ENCODE measurements around the gene OR51D1.

The OR51D1 gene

DNA sequence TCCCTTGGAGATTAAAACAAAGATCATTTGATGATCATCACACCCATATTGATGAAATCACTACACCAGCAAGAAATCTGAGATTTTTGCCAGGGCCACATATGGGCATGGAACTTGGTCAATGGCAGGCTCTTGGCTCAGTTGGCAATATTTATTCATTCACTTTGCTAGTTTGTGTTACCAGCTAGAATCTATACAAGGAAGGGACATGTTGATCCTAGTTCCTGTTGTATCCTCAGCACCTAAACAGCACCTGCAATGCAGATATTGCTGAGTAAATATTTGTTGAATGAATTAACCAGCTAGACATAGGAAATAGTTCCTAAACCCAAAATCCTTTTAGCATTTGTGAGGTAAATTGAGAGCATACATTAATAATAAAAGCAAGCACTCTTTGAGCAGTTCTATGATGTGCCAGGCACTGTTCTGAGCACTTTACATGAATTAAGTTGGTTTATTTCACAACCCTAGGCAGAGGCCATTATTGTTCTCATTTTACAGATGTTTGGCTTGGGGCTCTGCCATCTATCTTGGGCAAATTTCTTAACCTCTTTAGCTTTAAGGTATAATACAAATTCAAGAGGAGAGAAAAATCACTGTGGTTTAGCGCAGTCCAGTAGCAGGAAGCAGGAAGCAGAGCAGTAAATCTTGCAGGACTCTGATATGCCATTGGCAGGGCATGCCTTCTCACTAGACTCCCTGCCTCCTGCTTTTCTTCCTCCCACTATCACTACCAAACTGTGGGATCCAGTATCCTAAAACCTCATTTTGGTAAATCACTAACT, 30.9 kb upstream of the OR51D1 start:
- TF ChIP-seq FOXM1 (IDR thresholded peaks at IDR 0.05; ENCODE audit: borderline replicate concordance) (no peak), ARNT (IDR thresholded peaks at IDR 0.05) (no peak), L3MBTL2 (conservative IDR thresholded peaks at IDR 0.05) (no peak), SUZ12 (IDR thresholded peaks at IDR 0.05) (no peak), LEF1 (IDR thresholded peaks at IDR 0.05; ENCODE audit: borderline replicate concordance) (no peak), SP1 (IDR thresholded peaks at IDR 0.05) (no peak), NFRKB (IDR thresholded peaks at IDR 0.05) (no peak), BHLHE40 (IDR thresholded peaks at IDR 0.05; ENCODE audit: borderline replicate concordance) (no peak), CTBP1 (IDR thresholded peaks at IDR 0.05; ENCODE audit: borderline replicate concordance) (no peak), ZNF384 (IDR thresholded peaks at IDR 0.05) (no peak)
- TF ChIP-seq, protein P1, sequence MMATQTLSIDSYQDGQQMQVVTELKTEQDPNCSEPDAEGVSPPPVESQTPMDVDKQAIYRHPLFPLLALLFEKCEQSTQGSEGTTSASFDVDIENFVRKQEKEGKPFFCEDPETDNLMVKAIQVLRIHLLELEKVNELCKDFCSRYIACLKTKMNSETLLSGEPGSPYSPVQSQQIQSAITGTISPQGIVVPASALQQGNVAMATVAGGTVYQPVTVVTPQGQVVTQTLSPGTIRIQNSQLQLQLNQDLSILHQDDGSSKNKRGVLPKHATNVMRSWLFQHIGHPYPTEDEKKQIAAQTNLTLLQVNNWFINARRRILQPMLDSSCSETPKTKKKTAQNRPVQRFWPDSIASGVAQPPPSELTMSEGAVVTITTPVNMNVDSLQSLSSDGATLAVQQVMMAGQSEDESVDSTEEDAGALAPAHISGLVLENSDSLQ (IDR thresholded peaks at IDR 0.05) = no peak
- no peak for DNase-seq (ENCODE audit: extremely low spot score)
- ChIA-PET CTCF (no interaction called here), POLR2A (interaction anchor here (1.2 to 2.3 kb wide), 2 partner anchors 8 to 431 kb away, joined by 3 to 8 read pairs; no protein-coding TSS in a partner anchor)

DNA sequence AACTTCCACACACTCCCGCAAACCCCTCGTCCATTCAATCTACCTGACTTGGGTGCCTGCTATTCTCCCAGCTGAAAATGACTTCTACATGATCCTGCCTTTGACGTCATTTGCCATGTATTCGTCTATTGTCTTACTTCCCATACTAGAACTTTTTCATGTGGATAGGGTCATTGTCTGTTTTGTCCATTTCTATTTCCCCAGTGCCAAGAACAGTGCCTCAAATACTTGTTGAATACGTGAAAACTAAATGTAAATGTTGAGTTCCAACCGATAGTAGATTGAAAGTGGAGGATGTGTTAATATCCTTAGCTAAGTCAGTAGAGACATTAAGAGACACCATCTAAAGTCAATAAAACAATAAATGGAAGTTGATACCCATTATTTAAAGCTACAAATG, 30.2 kb upstream of the OR51D1 start:
- ChIA-PET POLR2A (interaction anchor here (1.2 to 2.3 kb wide), 4 partner anchors 8 to 431 kb away, joined by 3 to 9 read pairs (median 7); no protein-coding TSS in a partner anchor), CTCF (no interaction called here)
- TF ChIP-seq SP1 (IDR thresholded peaks at IDR 0.05) = no peak
- TF ChIP-seq SUZ12 (IDR thresholded peaks at IDR 0.05) = no peak
- TF ChIP-seq FOXM1 (IDR thresholded peaks at IDR 0.05; ENCODE audit: borderline replicate concordance) = no peak
- no peak for TF ChIP-seq NFRKB (IDR thresholded peaks at IDR 0.05)
- TF ChIP-seq ELF4 (IDR thresholded peaks at IDR 0.05) = no peak
- TF ChIP-seq, protein P1 (IDR thresholded peaks at IDR 0.05) = no peak
- no peak for DNase-seq (ENCODE audit: extremely low spot score)

- peak; percentile 94 for DNase-seq (ENCODE audit: extremely low spot score)
- ChIA-PET POLR2A (interaction anchor here (0.9 to 2.3 kb wide), 5 partner anchors 8 to 432 kb away, joined by 3 to 9 read pairs (median 6); no protein-coding TSS in a partner anchor), CTCF (no interaction called here)
- TF ChIP-seq ELF4 (IDR thresholded peaks at IDR 0.05) = peak; percentile 27; the same call in 1 of the 2 replicates
- TF ChIP-seq NFRKB (IDR thresholded peaks at IDR 0.05) = no peak
- TF ChIP-seq, protein P1 (IDR thresholded peaks at IDR 0.05) = peak; percentile 36; the same call in 1 of the 2 replicates
- TF ChIP-seq L3MBTL2 (conservative IDR thresholded peaks at IDR 0.05) = 0 out of 2 replicates have a peak, but pooled peaks have one; percentile 46
These were observed 29.3 kb upstream of the OR51D1 start, which contains the start of gene TRIM68 for GRCh38 chr11:4607781-4608666. Gene TRIM68 (minus strand): TSS chr11:4608231. CDS start chr11:4605504, 2,727 bp downstream.

- ChIA-PET POLR2A (no interaction called here), CTCF (no interaction called here)
- TF ChIP-seq FOXK2 (IDR thresholded peaks at IDR 0.05) = no peak
- no peak for TF ChIP-seq BHLHE40 (IDR thresholded peaks at IDR 0.05; ENCODE audit: borderline replicate concordance)
- TF ChIP-seq L3MBTL2 (conservative IDR thresholded peaks at IDR 0.05) = no peak
- TF ChIP-seq FOXA1 (IDR thresholded peaks at IDR 0.05) = no peak
- DNase-seq (ENCODE audit: extremely low spot score) = no peak
These were observed 26.9 kb upstream of the OR51D1 start for GRCh38 chr11:4610258-4610935.

DNA sequence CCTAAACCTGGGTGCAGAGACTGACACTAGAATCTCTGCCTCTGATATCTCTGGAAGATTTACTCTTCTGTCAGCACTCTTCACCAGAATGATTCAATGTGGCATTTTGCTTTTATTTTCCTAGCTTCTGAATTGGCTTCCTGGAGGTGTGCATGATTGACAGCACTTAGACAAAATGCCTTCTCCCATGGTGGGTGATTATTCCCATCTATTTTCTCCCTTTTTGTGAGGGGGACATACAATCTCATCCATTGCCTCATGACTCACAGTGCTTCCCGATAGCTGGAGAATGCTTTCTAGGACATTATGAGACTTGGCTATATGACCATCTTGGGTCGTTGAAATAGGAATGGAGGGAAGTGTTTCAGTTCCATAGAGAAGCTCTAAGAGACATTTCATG, 25.3 kb upstream of the OR51D1 start:
- POLR2A ChIA-PET = no interaction called here
- no peak for TF ChIP-seq CTBP1 (IDR thresholded peaks at IDR 0.05; ENCODE audit: borderline replicate concordance)
- no peak for TF ChIP-seq ZNF384 (IDR thresholded peaks at IDR 0.05)
- TF ChIP-seq SUZ12 (IDR thresholded peaks at IDR 0.05) = no peak
- TF ChIP-seq, protein P1 (IDR thresholded peaks at IDR 0.05) = peak; percentile 10; the same call in 1 of the 2 replicates
- no peak for TF ChIP-seq FOXM1 (IDR thresholded peaks at IDR 0.05; ENCODE audit: borderline replicate concordance)
- CTCF ChIA-PET = interaction anchor here (0.9 kb wide), 1 partner anchor 25 kb away, joined by 4 read pairs; the partner anchor contains the start of gene OR51D1
- no peak for DNase-seq (ENCODE audit: extremely low spot score)

Data from HEK293T (cell line).